IPS-15b (cell line): Measurements from ENCODE around the gene KLC4.

Experiments
- H3K27me3 ChIP-seq: one replicate; pipeline ENCODE4 v1.6.1; 2013; ENCODE audit warnings: low read length; ENCODE audit not compliant: control insufficient read depth, insufficient read depth
- H3K36me3 ChIP-seq: one replicate; pipeline ENCODE4 v1.6.1; 2013; ENCODE audit warnings: low read length; ENCODE audit not compliant: control insufficient read depth, insufficient read depth
- H3K4me1 ChIP-seq: one replicate; pipeline ENCODE4 v1.6.1; 2013; ENCODE audit warnings: mild to moderate bottlenecking, low read length; ENCODE audit not compliant: control insufficient read depth, insufficient read depth
- H3K4me3 ChIP-seq: one replicate; pipeline ENCODE4 v1.5.1; 2013; ENCODE audit warnings: low read depth, low read length
- H3K9ac ChIP-seq: one replicate; pipeline ENCODE4 v1.6.1; 2013; ENCODE audit warnings: low read depth, mild to moderate bottlenecking, low read length
- H3K9me3 ChIP-seq: one replicate; pipeline ENCODE4 v1.6.1; 2013; ENCODE audit warnings: mild to moderate bottlenecking, low read length; ENCODE audit not compliant: control insufficient read depth, insufficient read depth

The KLC4 gene

GRCh38 chr6:43059168-43060033 is at the start of gene KLC4, which contains the start of gene MRPL2:
TSS of gene KLC4 (plus strand) at chr6:43059631. CDS start at chr6:43061336, 1,705 bp downstream.
TSS of gene MRPL2 (minus strand) at chr6:43059434. CDS start at chr6:43059381, 53 bp downstream.
- H3K9ac ChIP-seq: peak within 1 kb of the TSS; percentile 86
- H3K4me1 ChIP-seq: peaks cover 4% of the 10 kb centered on the region
- H3K9me3 ChIP-seq: no peaks in the 10 kb centered on the region
- peak within 1 kb of the TSS; percentile 96 for H3K4me3 ChIP-seq
- H3K36me3 ChIP-seq: no peaks in the 10 kb centered on the region
- no peaks in the 10 kb centered on the region for H3K27me3 ChIP-seq

GRCh38 chr6:43011207-43011606 is 48.2 kb upstream of the KLC4 start:
- Histone ChIP-seq H3K4me1 (peaks cover 11% of the 10 kb centered on the region), H3K9ac (no peak overlapping the region), H3K36me3 (peaks cover 36% of the 10 kb centered on the region), H3K4me3 (no peak overlapping the region), H3K9me3 (no peaks in the 10 kb centered on the region), H3K27me3 (no peaks in the 10 kb centered on the region)

GRCh38 chr6:43012364-43012763 is 47.1 kb upstream of the KLC4 start:
- no peak overlapping the region for H3K9ac ChIP-seq

GRCh38 chr6:43013097-43013842 is 46.2 kb upstream of the KLC4 start:
- no peaks in the 10 kb centered on the region for H3K27me3 ChIP-seq
- H3K36me3 ChIP-seq: peaks cover 39% of the 10 kb centered on the region
- peak overlapping the region; percentile 85 for H3K4me3 ChIP-seq
- H3K9ac ChIP-seq: peak overlapping the region; percentile 76
- H3K4me1 ChIP-seq: peaks cover 11% of the 10 kb centered on the region
- H3K9me3 ChIP-seq: no peaks in the 10 kb centered on the region

More at GRCh38 chr6:43012364-43012763, 47.1 kb upstream of the KLC4 start:
- peak overlapping the region; percentile 85 for H3K4me3 ChIP-seq
- no peaks in the 10 kb centered on the region for H3K27me3 ChIP-seq
- H3K4me1 ChIP-seq: peaks cover 11% of the 10 kb centered on the region
- peaks cover 38% of the 10 kb centered on the region for H3K36me3 ChIP-seq
- H3K9me3 ChIP-seq: no peaks in the 10 kb centered on the region

GRCh38 chr6:43013843-43014433 is 45.5 kb upstream of the KLC4 start, which contains the start of the genes KLHDC3 and MEA1:
TSS of gene KLHDC3 (plus strand) at chr6:43014249. CDS start at chr6:43017193, 2,944 bp downstream.
TSS of gene MEA1 (minus strand) at chr6:43013946. CDS start at chr6:43013813, 133 bp downstream.
- Histone ChIP-seq H3K27me3 (no peaks in the 10 kb centered on the region), H3K9me3 (no peaks in the 10 kb centered on the region), H3K4me3 (peak within 1 kb of the TSS; percentile 95), H3K9ac (peak within 1 kb of the TSS; percentile 89), H3K36me3 (peaks cover 38% of the 10 kb centered on the region), H3K4me1 (peaks cover 11% of the 10 kb centered on the region)

- Histone ChIP-seq H3K27me3 (no peaks in the 10 kb centered on the region), H3K36me3 (peaks cover 39% of the 10 kb centered on the region), H3K4me1 (peaks cover 11% of the 10 kb centered on the region), H3K4me3 (peak overlapping the region; percentile 95), H3K9ac (peak overlapping the region; percentile 89), H3K9me3 (no peaks in the 10 kb centered on the region)
These were observed 45.0 kb upstream of the KLC4 start for GRCh38 chr6:43014434-43014909.

- H3K27me3 ChIP-seq: no peaks in the 10 kb centered on the region
- no peak overlapping the region for H3K9ac ChIP-seq
- H3K9me3 ChIP-seq: no peaks in the 10 kb centered on the region
- no peak overlapping the region for H3K4me3 ChIP-seq
- peaks cover 11% of the 10 kb centered on the region for H3K4me1 ChIP-seq
- H3K36me3 ChIP-seq: peaks cover 29% of the 10 kb centered on the region
These were observed 43.1 kb upstream of the KLC4 start for GRCh38 chr6:43016176-43016942.

GRCh38 chr6:43016943-43017334 is 42.5 kb upstream of the KLC4 start:
- no peak overlapping the region for H3K4me3 ChIP-seq
- peaks cover 23% of the 10 kb centered on the region for H3K36me3 ChIP-seq
- no peak overlapping the region for H3K9ac ChIP-seq
- H3K4me1 ChIP-seq: peaks cover 11% of the 10 kb centered on the region
- H3K27me3 ChIP-seq: no peaks in the 10 kb centered on the region
- H3K9me3 ChIP-seq: no peaks in the 10 kb centered on the region

GRCh38 chr6:43019152-43019551 is 40.3 kb upstream of the KLC4 start:
- Histone ChIP-seq H3K9me3 (no peaks in the 10 kb centered on the region), H3K4me3 (no peak overlapping the region), H3K4me1 (peaks cover 5% of the 10 kb centered on the region), H3K27me3 (no peaks in the 10 kb centered on the region), H3K36me3 (peaks cover 23% of the 10 kb centered on the region), H3K9ac (no peak overlapping the region)

GRCh38 chr6:43020052-43020705 is 39.3 kb upstream of the KLC4 start:
- Histone ChIP-seq H3K9ac (no peak overlapping the region), H3K27me3 (no peaks in the 10 kb centered on the region), H3K9me3 (no peaks in the 10 kb centered on the region), H3K36me3 (peaks cover 34% of the 10 kb centered on the region), H3K4me3 (no peak overlapping the region), H3K4me1 (peaks cover 2% of the 10 kb centered on the region)
